Fibroblast of peridontal ligament (primary cell): ENCODE data around the gene RAP2A.

Experiments
- DNase-seq: peaks from one replicate; pipeline ENCODE4 v3.0.0-alpha.2; 2010; ENCODE audit errors: extremely low read depth

RAP2A gene

DNA sequence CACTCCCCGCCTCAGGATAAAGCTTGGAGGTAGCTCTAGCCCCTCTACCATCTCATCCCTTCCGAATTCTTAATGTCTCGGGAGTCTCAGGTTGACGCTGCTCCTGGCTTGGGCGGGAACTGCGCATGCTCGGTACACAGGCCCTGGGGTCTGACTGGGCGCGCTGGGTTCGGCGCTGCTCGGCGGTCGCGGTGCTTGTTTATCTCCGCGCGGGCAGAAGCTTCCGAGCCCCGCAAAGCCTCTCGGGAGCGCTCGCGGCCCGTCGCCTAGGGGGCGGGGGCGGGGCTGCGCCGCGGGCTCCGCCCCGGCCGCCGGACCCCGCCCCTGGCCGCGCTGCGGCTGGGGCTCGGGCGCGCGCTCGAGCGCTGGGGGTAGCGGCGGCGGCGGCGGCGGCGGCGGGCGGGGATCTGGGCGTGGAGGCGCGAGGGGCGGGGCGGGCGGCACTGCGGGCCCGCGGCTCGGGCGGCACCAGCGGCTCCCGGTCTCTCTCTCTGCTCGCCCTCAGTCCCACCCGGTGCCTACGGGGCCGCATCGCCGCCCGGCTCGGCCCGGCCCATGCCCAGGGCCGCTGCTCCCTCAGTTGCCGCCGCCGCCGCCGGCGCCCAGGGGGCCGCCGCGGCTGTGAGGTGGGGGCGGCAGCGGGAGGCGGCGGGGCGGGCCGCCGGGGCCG lies at the start of gene RAP2A:
Gene RAP2A, plus strand, starts transcription at position 443 of the 670 bp plus-strand sequence. CDS start 302 bp downstream, outside the sequence.
- DNase-seq: peak; percentile 88

DNA sequence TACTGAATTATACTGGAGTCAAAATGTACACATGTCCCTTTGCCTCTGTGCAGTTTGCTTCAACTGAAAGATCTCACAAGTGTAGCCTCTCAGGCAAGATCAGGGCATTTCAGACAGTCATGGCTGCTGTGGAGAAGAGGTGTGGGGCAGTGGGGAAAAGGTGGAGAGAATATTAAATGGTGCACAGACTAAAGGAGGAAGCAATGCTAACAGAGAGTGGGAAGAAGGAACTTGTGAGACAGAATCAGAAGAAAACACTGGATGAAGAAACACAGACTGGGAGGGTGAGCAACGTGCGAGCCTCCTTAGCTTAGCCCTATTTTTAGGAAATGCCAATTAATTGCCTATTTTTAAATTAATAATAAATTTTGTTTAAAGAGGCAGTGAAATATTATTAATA lies 49.6 kb upstream of the RAP2A start:
- no peak for DNase-seq

DNA sequence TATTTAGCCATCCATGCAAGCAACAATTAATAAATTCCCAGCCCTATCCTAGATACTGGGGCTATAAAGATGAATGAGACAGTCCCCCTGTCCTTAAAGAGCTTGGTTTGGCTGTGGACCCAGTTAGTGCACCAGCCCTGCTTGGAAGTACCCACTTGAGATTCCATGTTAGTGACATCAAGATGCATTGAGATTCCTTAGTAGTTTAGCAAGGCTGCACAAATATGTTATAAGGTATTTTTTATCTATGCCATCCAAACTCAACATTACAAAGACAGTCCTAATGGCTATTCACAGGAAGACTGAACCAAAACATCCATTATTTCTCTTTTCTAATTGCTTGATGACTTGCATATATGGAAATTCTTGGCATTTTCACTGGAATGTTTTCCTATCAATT lies 48.8 kb upstream of the RAP2A start:
- DNase-seq: no peak

DNA sequence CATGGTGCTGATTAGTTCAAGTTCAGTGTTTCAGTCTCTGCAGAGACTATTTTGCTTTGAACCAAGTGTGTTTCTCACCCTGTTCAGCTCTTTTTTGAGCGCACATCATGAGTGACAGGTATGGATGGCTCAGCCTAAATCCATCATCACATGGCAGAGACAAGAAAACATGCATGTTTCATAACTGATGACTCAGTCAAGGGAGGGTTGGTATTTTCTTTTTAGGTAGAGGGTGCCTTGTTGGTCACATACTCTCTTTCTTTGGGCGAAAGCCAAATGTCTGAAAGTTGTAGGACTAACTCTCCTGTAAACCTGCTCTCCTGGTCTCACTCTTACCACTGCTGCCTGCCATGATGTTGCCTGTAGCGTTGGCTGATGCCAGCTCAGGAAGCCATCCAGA lies 48.1 kb upstream of the RAP2A start:
- no peak for DNase-seq

DNA sequence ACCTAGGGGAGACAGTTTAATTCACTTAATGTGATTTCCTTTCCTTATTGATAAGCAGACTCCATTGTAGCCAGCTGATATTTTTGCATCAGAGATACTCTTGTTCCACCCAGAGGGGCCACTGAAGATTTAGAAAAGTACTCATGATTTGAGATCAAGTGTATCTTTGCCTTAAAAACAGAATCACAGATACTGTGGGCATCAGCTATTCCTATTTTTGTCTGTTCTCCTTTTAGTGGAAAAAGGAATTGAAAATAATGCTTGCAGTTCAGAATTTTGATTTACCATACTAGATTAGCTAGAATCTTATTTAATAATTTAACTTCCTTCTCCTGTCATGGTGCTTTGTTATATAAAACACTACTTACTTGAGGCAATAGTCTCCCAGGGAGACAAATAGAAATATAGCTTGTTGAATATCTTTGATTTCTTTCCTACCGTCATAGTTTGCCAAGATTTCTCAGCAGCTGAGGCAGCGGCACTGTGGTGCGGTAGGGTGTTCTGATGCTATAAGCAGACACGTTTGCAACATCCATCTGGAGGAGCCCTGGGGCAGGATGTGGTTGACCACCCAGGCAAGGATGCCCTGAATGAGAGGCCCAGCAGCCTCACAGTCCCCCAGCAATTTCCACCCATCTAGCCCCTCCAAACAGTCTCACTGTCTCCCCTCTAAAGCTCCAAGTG lies 47.0 kb upstream of the RAP2A start:
- DNase-seq: no peak

DNA sequence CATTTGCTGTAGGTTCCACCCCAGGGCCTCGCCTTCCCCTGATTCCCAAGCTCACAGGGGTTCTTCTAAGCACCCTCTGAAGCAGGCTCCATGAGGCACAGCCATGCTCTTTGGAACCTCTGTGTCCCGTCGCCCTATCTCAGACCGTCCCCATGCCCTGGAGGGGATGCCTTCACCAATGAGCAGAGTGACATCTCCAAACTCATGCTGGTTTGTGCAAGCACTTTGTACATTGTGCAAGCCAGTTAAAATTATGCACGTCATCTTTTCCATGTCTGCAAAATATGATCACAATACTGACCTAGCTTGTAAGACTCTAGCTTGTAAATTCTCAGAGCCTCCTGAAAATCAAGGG lies 46.5 kb upstream of the RAP2A start:
- no peak for DNase-seq

DNA sequence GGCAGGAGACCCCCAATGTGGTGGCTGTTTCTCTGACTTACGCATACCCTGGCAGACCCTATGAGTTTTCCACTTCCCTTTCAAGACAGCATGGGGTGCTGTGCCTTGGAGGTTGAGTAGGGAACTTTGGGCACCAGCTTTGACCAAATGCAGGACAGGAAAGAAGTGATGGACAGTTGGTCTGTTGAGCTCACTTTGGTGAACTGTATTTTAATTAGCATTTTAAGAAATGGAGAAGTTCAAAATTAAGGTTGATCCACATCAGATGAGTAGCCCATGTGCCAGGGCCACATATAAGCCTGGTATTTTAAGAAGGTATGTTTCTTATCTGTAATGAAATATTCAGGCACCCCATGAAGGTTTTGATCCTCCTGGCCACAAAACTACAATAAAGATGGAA lies 46.1 kb upstream of the RAP2A start:
- DNase-seq: no peak

DNA sequence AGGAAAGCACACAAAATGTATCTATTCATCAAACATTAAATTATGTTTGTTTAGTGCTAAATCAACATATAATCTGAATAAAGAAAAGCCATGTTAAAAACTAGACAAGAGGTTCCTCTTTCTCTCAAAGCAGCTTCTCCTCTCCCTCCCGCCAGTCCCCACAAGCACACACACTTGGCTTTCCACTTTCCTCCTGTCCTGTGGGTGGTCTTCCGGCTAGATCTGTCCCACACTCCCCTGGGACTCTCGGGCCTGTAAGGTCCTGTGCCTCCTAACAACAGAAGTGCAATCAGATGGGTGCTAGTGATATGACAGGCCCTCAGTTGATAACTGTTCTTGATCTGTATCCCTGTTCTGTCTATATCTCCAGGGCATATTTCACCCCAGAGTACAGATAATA lies 45.6 kb upstream of the RAP2A start:
- no peak for DNase-seq

DNA sequence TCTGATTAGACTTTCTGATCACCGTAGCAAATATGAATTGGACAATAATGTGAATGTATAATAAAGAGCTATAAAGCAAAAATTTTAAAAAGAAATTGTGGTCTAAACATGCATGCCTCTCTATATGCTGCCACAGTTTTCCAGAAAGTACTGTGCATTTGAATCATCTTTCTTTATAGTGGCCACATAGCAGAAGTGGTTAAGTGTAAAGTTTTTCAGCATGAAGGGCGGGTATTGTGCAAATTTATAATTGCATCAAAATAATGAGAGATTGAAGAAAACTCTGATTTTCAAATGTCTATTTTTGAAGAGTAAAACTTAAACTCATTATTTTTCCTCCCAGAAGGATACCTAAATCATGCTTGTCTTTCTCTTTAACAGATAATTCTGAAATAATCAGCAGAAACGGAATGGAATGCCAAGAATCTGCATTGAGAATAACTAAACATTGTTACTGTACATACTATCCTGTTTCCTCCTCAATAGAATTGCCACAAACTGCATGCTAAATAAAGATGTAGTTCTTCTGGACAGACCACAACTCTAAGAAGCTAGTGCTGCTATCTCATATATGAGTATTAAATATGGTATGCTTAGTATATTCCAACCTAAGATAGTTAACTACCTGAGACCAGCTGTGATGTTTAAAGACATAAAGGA lies 42.9 kb upstream of the RAP2A start:
- DNase-seq: peak; percentile 34

DNA sequence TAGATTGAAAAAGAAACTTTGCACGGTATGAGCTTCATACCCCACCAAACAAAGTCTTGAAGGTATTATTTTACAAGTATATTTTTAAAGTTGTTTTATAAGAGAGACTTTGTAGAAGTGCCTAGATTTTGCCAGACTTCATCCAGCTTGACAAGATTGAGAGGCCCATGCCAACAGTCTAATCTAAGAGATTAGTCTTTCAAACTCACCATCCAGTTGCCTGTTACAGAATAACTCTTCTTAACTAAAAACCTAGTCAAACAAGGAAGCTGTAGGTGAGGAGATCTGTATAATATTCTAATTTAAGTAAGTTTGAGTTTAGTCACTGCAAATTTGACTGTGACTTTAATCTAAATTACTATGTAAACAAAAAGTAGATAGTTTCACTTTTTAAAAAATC lies 41.9 kb upstream of the RAP2A start:
- DNase-seq: no peak

DNA sequence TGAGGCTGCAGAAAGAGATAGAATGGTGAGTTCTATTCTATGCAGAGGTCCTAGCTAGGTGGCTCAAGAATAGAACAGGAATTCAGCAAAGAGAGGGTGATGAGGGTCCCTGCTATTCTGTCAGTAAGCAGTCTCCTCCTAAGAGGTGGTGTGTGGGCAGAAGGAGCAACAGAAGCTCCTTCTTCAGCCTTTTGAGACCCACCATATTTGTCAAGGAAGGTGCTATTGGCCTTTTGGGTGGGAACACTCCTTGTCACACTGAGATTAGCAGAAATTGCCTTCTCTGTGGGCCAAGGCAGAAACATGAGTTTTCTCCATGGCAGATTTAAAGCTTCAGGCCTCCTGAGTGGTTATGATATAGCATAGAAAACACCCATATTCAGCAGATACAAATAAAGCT lies 39.4 kb upstream of the RAP2A start:
- DNase-seq: no peak

DNA sequence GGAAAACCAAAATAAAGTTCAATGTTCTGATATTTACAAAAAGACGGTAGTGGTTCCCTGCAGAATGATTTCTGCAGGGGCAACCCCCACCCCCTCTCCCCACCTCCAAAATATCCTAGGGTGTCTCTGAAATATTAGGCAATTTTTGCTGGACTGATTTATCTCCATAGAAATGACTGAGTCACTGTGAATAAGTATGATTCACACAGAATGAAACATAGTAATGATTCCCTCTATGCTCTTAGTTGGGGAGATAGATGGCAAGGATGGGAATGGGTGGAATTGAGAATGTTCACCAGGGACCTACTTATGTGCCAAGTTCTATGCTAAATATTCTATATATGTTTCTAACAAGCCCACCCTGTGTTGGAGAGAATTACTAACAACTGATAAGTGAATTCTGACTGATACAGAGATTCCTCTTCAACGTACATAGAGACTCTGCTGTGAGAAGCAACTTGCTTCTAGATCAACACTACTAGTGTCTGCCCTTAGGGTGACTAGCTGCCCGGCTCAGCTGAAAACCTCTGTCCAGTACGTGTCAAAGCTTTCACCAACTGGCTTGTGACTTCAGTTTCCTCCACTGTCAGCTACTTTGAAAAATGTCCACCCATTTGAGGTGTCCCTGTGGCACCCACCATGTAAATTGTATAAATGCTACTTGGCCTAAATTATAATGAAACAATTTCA lies 38.4 kb upstream of the RAP2A start:
- DNase-seq: peak; percentile 48

DNA sequence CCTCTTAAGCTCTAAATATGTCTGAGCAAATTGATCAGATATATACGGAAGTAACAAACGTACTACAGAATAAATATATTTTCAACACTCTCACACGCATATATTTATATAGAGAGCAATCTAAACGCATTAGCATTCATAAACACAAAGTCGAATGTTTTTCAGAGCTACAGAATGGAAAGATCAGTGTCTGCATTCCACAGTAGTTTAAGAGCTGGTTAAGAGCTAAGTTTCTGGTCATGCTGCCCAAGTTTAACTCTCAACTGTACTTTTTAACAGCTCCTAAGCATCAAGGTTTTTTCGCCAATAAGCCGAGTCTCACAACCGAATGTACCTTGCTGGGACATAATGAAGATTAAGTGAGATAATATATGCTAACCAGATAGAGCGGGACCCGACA lies 36.7 kb upstream of the RAP2A start:
- peak; percentile 13 for DNase-seq

DNA sequence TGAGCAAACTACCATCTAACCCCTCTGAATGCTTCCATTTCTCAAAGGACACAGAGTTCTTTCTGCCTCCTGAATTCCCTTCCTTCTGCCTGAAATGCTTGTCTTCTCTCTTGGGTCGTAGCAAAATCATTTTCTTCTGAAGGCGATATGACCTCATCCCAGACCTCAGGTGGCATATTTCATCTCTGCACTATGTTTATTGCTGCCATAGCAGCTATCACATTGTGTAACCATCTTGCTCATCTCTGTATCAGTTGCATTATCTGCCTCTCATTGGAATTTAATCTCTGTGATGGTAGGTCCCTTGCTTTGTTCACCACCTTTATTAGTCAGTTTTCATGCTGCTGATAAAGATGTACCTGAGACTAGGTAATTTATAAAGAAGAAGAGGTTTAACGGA lies 32.5 kb upstream of the RAP2A start:
- no peak for DNase-seq

DNA sequence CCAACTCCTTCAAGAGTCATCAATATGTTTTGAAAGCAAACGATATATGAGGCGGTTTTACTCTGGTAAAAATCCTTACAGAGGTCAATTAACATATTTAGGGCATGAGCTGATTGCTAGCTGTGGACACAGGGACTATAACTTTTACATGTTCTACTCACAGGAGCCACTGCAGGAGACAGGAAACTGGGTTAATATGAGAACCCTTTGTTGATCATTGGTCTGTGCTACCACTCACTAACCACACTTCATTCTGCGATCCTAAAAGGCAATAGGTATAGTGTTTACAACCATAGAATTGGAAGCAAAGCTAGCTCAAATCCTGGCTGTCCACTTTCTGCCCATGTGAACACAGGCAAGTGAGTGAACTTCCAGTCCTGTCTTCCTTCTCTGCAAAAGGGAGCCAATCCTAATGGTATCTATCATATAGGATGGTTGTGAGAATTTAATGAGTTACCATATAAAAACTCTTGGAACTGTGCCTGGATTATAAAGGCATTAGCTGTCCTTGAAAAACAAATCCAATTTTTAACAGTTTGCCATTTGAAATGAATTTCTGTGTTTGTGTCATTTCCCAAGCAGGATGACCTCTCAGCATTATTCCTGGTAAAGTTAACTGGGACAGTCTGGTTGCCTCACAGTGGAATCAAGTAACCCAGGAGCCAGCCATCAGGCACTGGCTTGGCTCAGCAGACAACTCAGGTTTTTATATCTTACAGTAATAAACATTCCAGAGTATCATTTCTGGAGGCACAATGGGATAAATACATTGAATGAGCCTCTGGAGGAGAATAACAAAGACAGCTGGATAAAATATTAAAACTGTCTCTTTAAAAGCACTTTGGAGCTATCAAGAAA lies 29.8 kb upstream of the RAP2A start:
- no peak for DNase-seq

DNA sequence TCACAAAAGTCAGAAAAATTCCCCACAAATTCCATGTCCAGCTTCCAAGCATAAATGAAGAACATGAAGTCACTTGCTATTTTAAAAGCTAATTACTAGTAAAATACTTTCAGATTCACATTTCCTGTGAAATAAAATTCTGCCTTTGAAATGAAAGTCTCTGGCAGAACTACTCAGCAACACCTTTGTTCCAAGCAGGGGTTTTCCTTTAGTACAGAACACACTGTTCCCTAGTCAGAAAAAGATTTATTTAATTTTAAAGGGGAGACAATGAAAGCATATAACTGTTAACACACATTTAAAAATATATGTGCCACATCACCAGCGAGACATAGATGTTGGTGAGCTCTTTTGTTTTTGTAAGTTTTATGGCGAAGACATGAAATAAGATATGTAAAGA lies 26.4 kb upstream of the RAP2A start:
- DNase-seq: no peak

DNA sequence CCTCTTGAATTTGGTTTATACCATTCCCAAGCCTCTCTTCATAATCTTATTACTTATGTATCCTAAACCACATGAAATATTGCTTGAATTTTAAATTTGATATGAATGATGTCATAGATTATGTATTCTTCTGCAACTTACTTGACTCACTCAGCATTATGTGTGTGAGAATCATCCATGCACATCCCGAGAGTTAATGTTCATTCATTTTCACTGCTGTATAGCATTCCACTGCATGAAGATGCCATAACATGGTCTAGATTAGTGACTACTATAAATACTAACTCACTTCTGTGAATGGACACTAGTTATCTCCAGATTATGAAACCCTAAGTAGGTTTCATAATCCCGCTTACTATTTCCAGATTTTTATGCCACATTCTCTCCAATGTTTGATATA lies 25.0 kb upstream of the RAP2A start:
- DNase-seq: no peak

DNA sequence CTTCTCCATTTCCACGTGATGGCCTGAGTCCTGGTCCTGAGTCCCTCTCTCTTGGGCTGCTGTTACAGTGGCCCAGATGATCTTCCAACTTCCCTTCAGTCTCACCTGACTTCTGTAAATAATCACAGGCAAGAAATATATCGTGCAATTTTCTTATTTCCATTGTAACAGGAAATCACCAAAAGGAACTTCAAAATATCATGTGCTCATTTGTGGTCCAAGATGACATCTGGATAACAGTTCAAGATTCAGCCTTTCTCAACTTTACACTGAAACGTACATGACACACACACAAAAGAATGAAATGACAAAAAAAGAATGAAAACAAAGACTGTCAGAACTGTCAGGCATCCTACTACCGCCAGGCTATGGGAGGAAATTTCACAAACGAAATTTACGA lies 22.0 kb upstream of the RAP2A start:
- DNase-seq: no peak

DNA sequence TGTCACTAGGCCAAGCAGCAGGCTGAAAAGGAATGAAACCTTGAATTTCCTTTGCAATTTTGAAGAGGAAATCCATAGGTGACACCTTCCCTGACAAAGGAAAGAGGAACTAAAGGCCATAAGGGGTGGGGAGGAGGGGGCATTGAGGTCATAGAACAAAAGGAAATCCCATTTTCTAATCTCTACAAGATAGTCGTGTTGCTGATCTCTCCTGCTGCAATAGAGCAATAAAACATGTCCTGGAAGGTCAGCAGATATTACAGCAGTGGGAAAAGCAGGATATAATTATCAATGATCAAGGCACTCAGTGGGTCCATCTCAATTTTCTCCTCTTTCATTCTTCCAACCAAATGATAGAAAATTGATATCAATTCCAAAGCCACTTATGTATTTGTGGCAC lies 20.3 kb upstream of the RAP2A start:
- no peak for DNase-seq

DNA sequence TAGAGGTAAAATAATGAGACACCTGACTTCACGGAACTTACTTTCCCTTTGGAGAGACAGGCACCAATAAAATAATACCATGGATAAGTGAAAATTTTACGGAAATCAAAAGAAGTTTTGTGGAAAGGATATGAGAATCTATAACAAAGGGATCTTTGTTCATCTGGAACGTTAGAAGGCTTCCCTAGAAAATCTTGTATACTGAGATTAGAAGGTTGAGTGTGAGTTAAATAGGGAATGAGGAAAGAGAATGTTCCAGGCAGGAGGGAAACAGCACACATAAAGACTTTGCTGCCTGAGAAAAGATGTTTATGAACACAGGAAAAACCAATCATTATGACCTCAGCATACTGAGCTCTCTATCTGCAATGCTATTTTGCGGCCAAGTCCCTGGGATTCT lies 19.6 kb upstream of the RAP2A start:
- DNase-seq: no peak

DNA sequence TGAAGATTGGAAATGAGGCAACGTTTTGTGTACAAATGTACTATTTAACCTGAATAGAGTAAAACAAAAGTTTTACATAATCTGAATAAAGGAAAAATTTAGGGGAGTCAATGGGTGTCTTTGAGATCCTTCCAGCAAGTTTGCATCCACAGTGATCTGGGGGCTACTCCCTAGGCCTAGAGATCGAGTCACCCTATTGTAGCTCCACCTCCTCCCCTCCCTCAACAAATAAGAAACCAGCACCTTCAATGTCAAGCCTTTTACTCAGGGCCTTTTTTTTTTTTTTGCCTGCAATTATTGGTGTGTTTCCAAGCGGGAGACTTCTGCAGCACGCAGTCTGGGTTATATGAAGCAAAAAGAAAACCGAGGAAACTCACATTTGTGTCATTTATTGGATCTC lies 16.3 kb upstream of the RAP2A start:
- DNase-seq: no peak
